ENCODE results near the gene REV3L. TPM values are rescaled to one million over a fixed set of nuclear protein-coding genes. Genes with fewer than 3 reads are reported as not detected.

Gene REV3L
- total RNA-seq, 1 experiment from 2014 or later, result 5.3 TPM

DNA sequence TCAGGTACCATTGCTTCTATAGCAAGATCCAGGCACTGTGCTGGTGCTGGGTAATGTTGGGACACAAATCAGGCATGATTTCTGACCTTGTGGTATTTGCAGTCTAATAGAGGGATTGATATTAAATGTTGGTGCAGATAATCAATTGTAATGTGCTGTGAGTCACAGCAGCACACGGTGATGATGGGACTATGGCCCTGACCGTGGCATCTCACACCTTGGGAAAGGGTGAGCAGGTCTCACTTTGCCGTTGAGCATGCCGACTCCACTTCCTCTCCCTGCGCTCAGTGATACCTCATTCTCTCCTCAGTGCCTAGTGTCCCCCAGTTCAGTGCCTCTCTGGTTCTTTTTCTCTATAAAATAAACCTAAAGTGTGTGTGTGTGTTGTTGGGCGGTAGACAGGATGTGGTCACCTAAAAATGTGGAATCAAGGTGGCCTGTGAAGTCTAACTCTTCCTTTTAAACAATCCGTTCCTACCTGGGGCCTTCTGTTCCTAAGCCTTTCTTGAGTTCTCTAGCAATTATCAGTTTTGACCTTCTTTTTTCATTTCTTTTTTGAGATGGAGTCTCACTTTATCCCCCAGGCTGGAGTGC, 188.5 kb downstream of the REV3L start:
- Histone ChIP-seq H3K14ac (ENCODE audit: insufficient read depth, low read length) (no peak overlapping the region), H3K9ac (ENCODE audit: extremely low read depth, insufficient read length, low read length) (no peak overlapping the region), H3K27me3 (ENCODE audit: insufficient read depth, low read length) (no peaks in the 10 kb centered on the region), H4K8ac (replicated peaks; ENCODE audit: insufficient read length, low read depth, low read length) (no peak overlapping the region), H2BK15ac (ENCODE audit: low read depth, low read length) (no peak overlapping the region), H3K23me2 (ENCODE audit: insufficient read length, low read depth, low read length, poor library complexity, severe bottlenecking) (no peaks in the 10 kb centered on the region), H3T11ph (ENCODE audit: low read length) (no peak overlapping the region), H3K4me2 (ENCODE audit: insufficient read depth, insufficient read length, low read length) (no peak overlapping the region), H3K27ac (ENCODE audit: insufficient read length, low read depth, low read length) (no peak overlapping the region), H2AFZ (ENCODE audit: low read length) (no peak overlapping the region), H2AK5ac (ENCODE audit: insufficient read length, low read length) (no peak overlapping the region), H4K5ac (ENCODE audit: insufficient read length, low read depth, low read length) (no peak overlapping the region), H2BK120ac (ENCODE audit: low read depth, low read length, poor library complexity, severe bottlenecking) (no peak overlapping the region), H3K79me2 (ENCODE audit: insufficient read depth, low read length) (no peaks in the 10 kb centered on the region), H3K23ac (ENCODE audit: insufficient read length, low read depth, low read length) (no peak overlapping the region), H3K4me1 (ENCODE audit: insufficient read depth, low read length) (no peaks in the 10 kb centered on the region), H3K9me3 (ENCODE audit: control insufficient read depth, low read depth, low read length) (no peaks in the 10 kb centered on the region), H2BK5ac (ENCODE audit: insufficient read length, low read length) (no peak overlapping the region), H3K18ac (ENCODE audit: insufficient read length, low read depth, low read length) (no peak overlapping the region), H4K91ac (ENCODE audit: insufficient read length, low read depth, low read length) (no peak overlapping the region), H2BK20ac (ENCODE audit: low read depth, low read length, poor library complexity, severe bottlenecking) (no peak overlapping the region), H3K4ac (ENCODE audit: low read depth, low read length) (no peak overlapping the region), H3K79me1 (ENCODE audit: insufficient read depth, low read depth, low read length, poor library complexity, severe bottlenecking) (no peaks in the 10 kb centered on the region), H3K56ac (ENCODE audit: insufficient read length, low read depth, low read length) (no peak overlapping the region), H4K20me1 (ENCODE audit: control insufficient read depth, insufficient read depth, insufficient read length) (no peaks in the 10 kb centered on the region), H2BK12ac (ENCODE audit: insufficient read length, low read depth, low read length) (no peak overlapping the region)
- DNase-seq, result no peak
- H3K9me3 Mint-ChIP-seq, result no peaks in the 10 kb centered on the region
- no peaks in the 10 kb centered on the region for H3K27me3 Mint-ChIP-seq (ENCODE audit: low read depth)
- TF ChIP-seq, protein P1, sequence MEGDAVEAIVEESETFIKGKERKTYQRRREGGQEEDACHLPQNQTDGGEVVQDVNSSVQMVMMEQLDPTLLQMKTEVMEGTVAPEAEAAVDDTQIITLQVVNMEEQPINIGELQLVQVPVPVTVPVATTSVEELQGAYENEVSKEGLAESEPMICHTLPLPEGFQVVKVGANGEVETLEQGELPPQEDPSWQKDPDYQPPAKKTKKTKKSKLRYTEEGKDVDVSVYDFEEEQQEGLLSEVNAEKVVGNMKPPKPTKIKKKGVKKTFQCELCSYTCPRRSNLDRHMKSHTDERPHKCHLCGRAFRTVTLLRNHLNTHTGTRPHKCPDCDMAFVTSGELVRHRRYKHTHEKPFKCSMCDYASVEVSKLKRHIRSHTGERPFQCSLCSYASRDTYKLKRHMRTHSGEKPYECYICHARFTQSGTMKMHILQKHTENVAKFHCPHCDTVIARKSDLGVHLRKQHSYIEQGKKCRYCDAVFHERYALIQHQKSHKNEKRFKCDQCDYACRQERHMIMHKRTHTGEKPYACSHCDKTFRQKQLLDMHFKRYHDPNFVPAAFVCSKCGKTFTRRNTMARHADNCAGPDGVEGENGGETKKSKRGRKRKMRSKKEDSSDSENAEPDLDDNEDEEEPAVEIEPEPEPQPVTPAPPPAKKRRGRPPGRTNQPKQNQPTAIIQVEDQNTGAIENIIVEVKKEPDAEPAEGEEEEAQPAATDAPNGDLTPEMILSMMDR (conservative IDR thresholded peaks at IDR 0.05), result no peak
- peak overlapping the region in 1 of 3 experiments; percentile 17; a peak in 1 of 7 replicates for H3K27ac Mint-ChIP-seq
- peaks cover 0 to 3% (median 0%) of the 10 kb centered on the region in 3 experiments; a peak in 2 of 7 replicates for H3K36me3 Mint-ChIP-seq (ENCODE audit: insufficient read depth in 1 of 3, low read depth in 3 of 3)
- peaks cover 11 to 16% of the 10 kb centered on the region in 2 experiments for H3K4me1 Mint-ChIP-seq
- WGBS (ENCODE audit: extremely low coverage, insufficient read length, low lambda C conversion rate), result no CpG with 5 or more reads among the region's 7 CpGs
- H3K4me3 Mint-ChIP-seq, result no peak overlapping the region

Measured in H9 (cell line).